GM19035 (cell line): Measurements from ENCODE around the gene EFEMP1.
"Not testable (repeated sequence)": the region's sequence is repeated elsewhere in the genome, so short reads cannot be mapped to it uniquely, and the experiment has no call there.

ENCODE experiments used
- ATAC-seq: cut with Tn5 transposase; IDR thresholded peaks from one replicate; pipeline ENCODE4 v1.9.1; 2021; ENCODE audit not compliant: unreplicated experiment

The EFEMP1 gene

DNA sequence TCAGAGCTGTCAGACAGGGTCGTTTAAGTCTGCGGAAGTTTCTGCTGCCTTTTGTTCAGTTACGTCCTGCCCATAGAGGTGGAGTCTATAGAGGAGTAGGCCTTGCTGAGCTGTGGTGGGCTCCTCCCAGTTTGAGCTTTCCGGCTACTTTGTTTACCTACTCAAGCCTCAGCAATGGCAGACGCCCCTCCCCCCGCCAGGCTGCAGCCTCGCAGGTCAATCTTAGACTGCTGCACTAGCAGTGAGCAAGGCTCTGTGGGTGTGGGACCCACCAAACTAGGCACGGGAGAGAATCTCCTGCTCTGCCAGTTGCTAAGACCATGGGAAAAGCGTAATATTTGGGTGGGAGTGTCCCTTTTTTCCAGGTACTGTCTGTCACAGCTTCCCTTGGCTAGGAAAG lies 86.5 kb downstream of the EFEMP1 start:
- ATAC-seq, result no peak

- ATAC-seq, result not testable (repeated sequence)
Observed at GRCh38 chr2:55831671-55832410, 91.7 kb downstream of the EFEMP1 start.

DNA sequence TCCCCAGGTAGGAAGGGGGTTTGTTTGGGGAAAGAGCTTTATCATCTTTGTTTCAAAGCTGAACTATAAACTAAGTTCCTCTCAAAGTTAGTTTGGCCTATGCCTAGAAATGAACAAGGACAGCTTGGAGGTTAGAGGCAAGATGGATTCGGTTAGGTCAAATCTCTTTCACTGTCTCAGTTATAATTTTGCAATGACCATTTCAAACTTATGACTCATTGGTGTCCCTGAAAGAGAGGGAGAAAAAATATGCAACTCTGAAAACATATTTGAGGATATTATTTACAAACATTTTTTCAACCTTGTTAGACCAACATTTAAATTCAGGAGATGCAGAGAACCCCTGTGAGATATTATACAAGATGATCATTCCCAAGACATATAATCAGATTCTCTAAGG lies 95.7 kb downstream of the EFEMP1 start:
- ATAC-seq, result no peak

- ATAC-seq, result not testable (repeated sequence)
Observed at GRCh38 chr2:55827428-55827827, 96.2 kb downstream of the EFEMP1 start.

GRCh38 chr2:55826246-55826645 lies 97.3 kb downstream of the EFEMP1 start:
- no peak for ATAC-seq

DNA sequence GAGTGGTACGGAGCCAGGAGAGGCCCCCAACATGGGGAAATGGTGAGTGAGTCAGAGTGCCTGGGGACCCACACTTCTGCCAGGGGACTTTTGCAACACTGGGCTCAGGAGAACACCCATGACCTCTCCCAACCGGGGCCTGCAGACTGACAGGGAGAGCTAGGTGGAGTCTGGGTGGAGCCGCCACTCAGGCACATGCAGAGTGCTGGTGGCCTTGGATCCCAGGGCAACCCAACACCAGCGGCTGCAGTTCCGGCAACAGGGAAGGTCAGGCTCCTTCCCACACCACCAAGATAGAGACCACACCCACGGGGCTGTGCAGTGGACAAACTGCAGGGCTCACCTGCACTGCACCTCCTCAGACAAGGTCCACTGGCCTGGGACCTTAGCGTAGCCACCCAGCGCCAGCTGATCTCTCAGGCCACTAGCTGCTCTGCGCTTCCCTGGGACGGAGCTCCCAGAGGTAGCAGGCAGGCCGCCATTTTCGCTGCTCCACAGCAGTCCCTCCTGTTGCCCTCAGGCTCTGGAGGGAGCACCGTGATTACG lies 99.0 kb downstream of the EFEMP1 start:
- no peak for ATAC-seq
